ENCODE results near the gene ATP2C1.

DNA sequence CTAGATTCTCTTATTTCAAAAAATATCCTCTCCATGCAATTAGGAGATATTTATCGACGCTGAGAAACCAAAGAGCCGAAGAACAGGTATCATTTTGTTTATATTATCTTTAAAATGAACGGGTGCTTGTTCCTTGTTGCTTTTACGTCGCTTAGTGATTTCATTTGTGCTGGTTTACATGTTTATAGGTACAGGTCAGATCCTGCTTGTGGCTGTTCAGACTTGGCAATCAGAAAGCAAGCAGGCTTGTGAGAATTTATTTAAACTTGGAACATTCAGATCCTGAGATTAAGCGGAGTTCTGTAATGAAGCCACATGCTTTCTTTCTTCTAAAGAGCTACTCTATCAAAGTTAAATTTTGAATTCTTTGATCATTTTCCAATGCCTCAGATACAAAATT lies 43.0 kb upstream of the ATP2C1 start:
- TF ChIP-seq, protein P1, sequence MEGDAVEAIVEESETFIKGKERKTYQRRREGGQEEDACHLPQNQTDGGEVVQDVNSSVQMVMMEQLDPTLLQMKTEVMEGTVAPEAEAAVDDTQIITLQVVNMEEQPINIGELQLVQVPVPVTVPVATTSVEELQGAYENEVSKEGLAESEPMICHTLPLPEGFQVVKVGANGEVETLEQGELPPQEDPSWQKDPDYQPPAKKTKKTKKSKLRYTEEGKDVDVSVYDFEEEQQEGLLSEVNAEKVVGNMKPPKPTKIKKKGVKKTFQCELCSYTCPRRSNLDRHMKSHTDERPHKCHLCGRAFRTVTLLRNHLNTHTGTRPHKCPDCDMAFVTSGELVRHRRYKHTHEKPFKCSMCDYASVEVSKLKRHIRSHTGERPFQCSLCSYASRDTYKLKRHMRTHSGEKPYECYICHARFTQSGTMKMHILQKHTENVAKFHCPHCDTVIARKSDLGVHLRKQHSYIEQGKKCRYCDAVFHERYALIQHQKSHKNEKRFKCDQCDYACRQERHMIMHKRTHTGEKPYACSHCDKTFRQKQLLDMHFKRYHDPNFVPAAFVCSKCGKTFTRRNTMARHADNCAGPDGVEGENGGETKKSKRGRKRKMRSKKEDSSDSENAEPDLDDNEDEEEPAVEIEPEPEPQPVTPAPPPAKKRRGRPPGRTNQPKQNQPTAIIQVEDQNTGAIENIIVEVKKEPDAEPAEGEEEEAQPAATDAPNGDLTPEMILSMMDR (conservative IDR thresholded peaks at IDR 0.05; ENCODE audit: low read depth, low read length): no peak
- no peak for TF ChIP-seq EZH2 (IDR thresholded peaks at IDR 0.05; ENCODE audit: low read length, unreplicated experiment)

Data from PC-3 (cell line).